Activated T-helper 9 cell treated with anti-CD3 and anti-CD28 coated beads, Interleukin-2, amount 50 U/mL, for 16 hours (primary cell): ENCODE data around the gene AGGF1.
"Not testable (repeated sequence)": the region's sequence is repeated elsewhere in the genome, so short reads cannot be mapped to it uniquely, and the experiment has no call there.

ENCODE experiments used
- DNase-seq: peaks from one replicate; pipeline ENCODE4 v3.0.0-alpha.2; 2020; ENCODE audit warnings: low read depth

AGGF1 gene

GRCh38 chr5:77030097-77031071 is at the start of gene AGGF1:
AGGF1 (plus strand) TSS chr5:77030404; CDS start chr5:77030767, 363 bp downstream.
- peak; percentile 83 for DNase-seq

- no peak for DNase-seq
Observed at GRCh38 chr5:76980518-76981144, 49.6 kb upstream of the AGGF1 start.

- DNase-seq: no peak
Observed at GRCh38 chr5:76982450-76982849, 47.8 kb upstream of the AGGF1 start.

GRCh38 chr5:76983468-76983867 is 46.7 kb upstream of the AGGF1 start:
- DNase-seq: no peak

GRCh38 chr5:76986825-76987526 is 43.2 kb upstream of the AGGF1 start:
- no peak for DNase-seq

- no peak for DNase-seq
Observed at GRCh38 chr5:76990899-76991459, 39.2 kb upstream of the AGGF1 start.

GRCh38 chr5:76993436-76993835 is 36.8 kb upstream of the AGGF1 start:
- not testable (repeated sequence) for DNase-seq

- no peak for DNase-seq
Observed at GRCh38 chr5:76994337-76994736, 35.9 kb upstream of the AGGF1 start.

GRCh38 chr5:76998251-76998650 is 32.0 kb upstream of the AGGF1 start:
- DNase-seq: not testable (repeated sequence)

GRCh38 chr5:76999451-76999850 is 30.8 kb upstream of the AGGF1 start:
- DNase-seq: no peak

- no peak for DNase-seq
Observed at GRCh38 chr5:77003246-77003645, 27.0 kb upstream of the AGGF1 start.

- DNase-seq: no peak
Observed at GRCh38 chr5:77006124-77006523, 24.1 kb upstream of the AGGF1 start.

- DNase-seq: no peak
Observed at GRCh38 chr5:77008413-77008812, 21.8 kb upstream of the AGGF1 start.

- no peak for DNase-seq
Observed at GRCh38 chr5:77010243-77010642, 20.0 kb upstream of the AGGF1 start.

- no peak for DNase-seq
Observed at GRCh38 chr5:77011498-77011897, 18.7 kb upstream of the AGGF1 start.

- no peak for DNase-seq
Observed at GRCh38 chr5:77012601-77013000, 17.6 kb upstream of the AGGF1 start.

- no peak for DNase-seq
Observed at GRCh38 chr5:77015938-77016569, 14.2 kb upstream of the AGGF1 start.

- no peak for DNase-seq
Observed at GRCh38 chr5:77016962-77017361, 13.2 kb upstream of the AGGF1 start.

- DNase-seq: no peak
Observed at GRCh38 chr5:77017668-77018067, 12.5 kb upstream of the AGGF1 start.

- no peak for DNase-seq
Observed at GRCh38 chr5:77022511-77023417, 7.4 kb upstream of the AGGF1 start.

GRCh38 chr5:77024490-77024889 is 5.7 kb upstream of the AGGF1 start:
- DNase-seq: no peak
